ENCODE data around the gene TP53RK. TPM values are rescaled to one million over a fixed set of nuclear protein-coding genes. Genes with fewer than 3 reads are reported as not detected.

Gene TP53RK
- total RNA-seq, 1 experiment from 2014 or later: 21.5 TPM

GRCh38 chr20:46694484-46694883, 5.2 kb upstream of the TP53RK start:
- peaks cover 0 to 2% of the 10 kb centered on the region in 2 experiments; a peak in 4 of 5 replicates for H3K9me3 Mint-ChIP-seq
- TF ChIP-seq CTCF (conservative IDR thresholded peaks at IDR 0.05): no peak
- H3K27ac Mint-ChIP-seq: no peak overlapping the region

More at GRCh38 chr20:46694484-46694883, 5.2 kb upstream of the TP53RK start:
- Histone ChIP-seq H4K91ac (ENCODE audit: insufficient read length, low read depth, low read length) (no peak overlapping the region), H3K79me2 (ENCODE audit: insufficient read depth, low read length) (no peaks in the 10 kb centered on the region), H3K27me3 (ENCODE audit: insufficient read depth, low read length) (no peaks in the 10 kb centered on the region), H3K4me1 (ENCODE audit: insufficient read depth, low read length) (no peaks in the 10 kb centered on the region), H4K5ac (ENCODE audit: insufficient read length, low read depth, low read length) (no peak overlapping the region), H3K9me3 (ENCODE audit: control insufficient read depth, low read depth, low read length) (no peaks in the 10 kb centered on the region), H3K56ac (ENCODE audit: insufficient read length, low read depth, low read length) (no peak overlapping the region), H3K14ac (ENCODE audit: insufficient read depth, low read length) (no peak overlapping the region), H3K4me2 (ENCODE audit: insufficient read depth, insufficient read length, low read length) (no peak overlapping the region), H3K79me1 (ENCODE audit: insufficient read depth, low read depth, low read length, poor library complexity, severe bottlenecking) (no peaks in the 10 kb centered on the region), H2BK120ac (ENCODE audit: low read depth, low read length, poor library complexity, severe bottlenecking) (no peak overlapping the region), H2BK5ac (ENCODE audit: insufficient read length, low read length) (no peak overlapping the region), H2BK12ac (ENCODE audit: insufficient read length, low read depth, low read length) (no peak overlapping the region), H3K23me2 (ENCODE audit: insufficient read length, low read depth, low read length, poor library complexity, severe bottlenecking) (peaks cover 3% of the 10 kb centered on the region), H3T11ph (ENCODE audit: low read length) (no peak overlapping the region), H2AK5ac (ENCODE audit: insufficient read length, low read length) (no peak overlapping the region), H2BK15ac (ENCODE audit: low read depth, low read length) (no peak overlapping the region), H4K20me1 (ENCODE audit: control insufficient read depth, insufficient read depth, insufficient read length) (no peaks in the 10 kb centered on the region), H3K9ac (ENCODE audit: extremely low read depth, insufficient read length, low read length) (no peak overlapping the region), H2BK20ac (ENCODE audit: low read depth, low read length, poor library complexity, severe bottlenecking) (no peak overlapping the region), H4K8ac (replicated peaks; ENCODE audit: insufficient read length, low read depth, low read length) (no peak overlapping the region), H3K4ac (ENCODE audit: low read depth, low read length) (no peak overlapping the region), H3K27ac (ENCODE audit: insufficient read length, low read depth, low read length) (no peak overlapping the region), H2AFZ (ENCODE audit: low read length) (no peak overlapping the region), H3K18ac (ENCODE audit: insufficient read length, low read depth, low read length) (no peak overlapping the region), H3K23ac (ENCODE audit: insufficient read length, low read depth, low read length) (no peak overlapping the region)
- Mint-ChIP-seq H3K36me3 (ENCODE audit: insufficient read depth in 1 of 3, low read depth in 3 of 3) (no peaks in the 10 kb centered on the region), H3K27me3 (ENCODE audit: low read depth) (no peaks in the 10 kb centered on the region), H3K4me3 (no peak overlapping the region), H3K4me1 (peaks cover 6 to 26% of the 10 kb centered on the region in 2 experiments)
- no peak for DNase-seq
- WGBS (ENCODE audit: extremely low coverage, insufficient read length, low lambda C conversion rate): no CpG with 5 or more reads among the region's 2 CpGs
